PFSK-1 (cell line): Measurements from ENCODE around the gene EPG5.

ENCODE experiments used
- FOXP2 ChIP-seq: optimal IDR thresholded peaks from 2 replicates; pipeline ENCODE3; 2011; ENCODE audit warnings: borderline replicate concordance, control low read depth, inconsistent platforms; ENCODE audit not compliant: insufficient read depth; ENCODE audit errors: extremely low read length, extremely low read depth
- POLR2AphosphoS5 ChIP-seq: IDR thresholded peaks from 2 replicates; pipeline ENCODE4 v1.6.1; 2012; ENCODE audit warnings: low read depth, mild to moderate bottlenecking, control low read depth, low read length, moderate library complexity
- REST ChIP-seq, 2 experiments: IDR thresholded peaks; 2 replicates each; pipeline versions ENCODE4 v1.6.1 to v1.8.0; 2011 to 2012; ENCODE audit warnings: low read depth in 2 of 2, low read length in 2 of 2, control low read depth in 1 of 2, inconsistent platforms in 1 of 2, mild to moderate bottlenecking in 1 of 2, moderate library complexity in 1 of 2; ENCODE audit not compliant: insufficient read depth in 1 of 2
- SIN3A ChIP-seq: IDR thresholded peaks from 2 replicates; pipeline ENCODE4 v1.6.1; 2012; ENCODE audit warnings: mild to moderate bottlenecking, low read length, moderate library complexity, borderline replicate concordance; ENCODE audit not compliant: insufficient read depth
- TAF1 ChIP-seq: IDR thresholded peaks from 2 replicates; pipeline ENCODE4 v1.6.1; 2012; ENCODE audit warnings: low read length, control low read depth, borderline replicate concordance; ENCODE audit not compliant: insufficient read depth

Gene EPG5

GRCh38 chr18:45835057-45835636, 132.0 kb downstream of the EPG5 start:
- TF ChIP-seq REST (IDR thresholded peaks at IDR 0.05; ENCODE audit: insufficient read depth in 1 of 2, low read depth in 2 of 2, low read length in 2 of 2), result no peak
- TF ChIP-seq TAF1, result no peak
- TF ChIP-seq FOXP2, result no peak
- TF ChIP-seq POLR2AphosphoS5, result no peak
- no peak for TF ChIP-seq SIN3A

- TF ChIP-seq TAF1 (no peak), SIN3A (no peak), REST (IDR thresholded peaks at IDR 0.05; ENCODE audit: insufficient read depth in 1 of 2, low read depth in 2 of 2, low read length in 2 of 2) (no peak), POLR2AphosphoS5 (no peak), FOXP2 (no peak)
These were observed 132.8 kb downstream of the EPG5 start for GRCh38 chr18:45834306-45834705.

GRCh38 chr18:45833846-45834245, 133.3 kb downstream of the EPG5 start:
- TF ChIP-seq FOXP2, result no peak
- no peak for TF ChIP-seq POLR2AphosphoS5
- no peak for TF ChIP-seq REST (IDR thresholded peaks at IDR 0.05; ENCODE audit: insufficient read depth in 1 of 2, low read depth in 2 of 2, low read length in 2 of 2)
- no peak for TF ChIP-seq SIN3A
- TF ChIP-seq TAF1, result no peak

GRCh38 chr18:45830917-45831316, 136.2 kb downstream of the EPG5 start:
- TF ChIP-seq FOXP2, result no peak
- TF ChIP-seq TAF1, result no peak
- no peak for TF ChIP-seq POLR2AphosphoS5
- TF ChIP-seq SIN3A, result no peak
- no peak for TF ChIP-seq REST (IDR thresholded peaks at IDR 0.05; ENCODE audit: insufficient read depth in 1 of 2, low read depth in 2 of 2, low read length in 2 of 2)

GRCh38 chr18:45829855-45830254, 137.3 kb downstream of the EPG5 start:
- TF ChIP-seq FOXP2 (no peak), REST (IDR thresholded peaks at IDR 0.05; ENCODE audit: insufficient read depth in 1 of 2, low read depth in 2 of 2, low read length in 2 of 2) (no peak), TAF1 (no peak)
